ENCODE data around the gene RBM39.
"Not testable (repeated sequence)": the region's sequence is repeated elsewhere in the genome, so short reads cannot be mapped to it uniquely, and the experiment has no call there.

Gene RBM39

GRCh38 chr20:35698298-35699126 is 43.5 kb downstream of the RBM39 start:
- intact Hi-C loops (cut with DNase I), result no loop called here
- peak in 4 of 42 donors; percentile 14 to 46 (median 24) for DNase-seq

- no peak for DNase-seq
These were observed 44.3 kb downstream of the RBM39 start for GRCh38 chr20:35697696-35698297.

GRCh38 chr20:35695978-35696377 is 46.1 kb downstream of the RBM39 start:
- intact Hi-C loops (cut with DNase I), result no loop called here
- DNase-seq, result no peak

More at GRCh38 chr20:35697696-35698297, 44.3 kb downstream of the RBM39 start:
- intact Hi-C loops (cut with DNase I), result no loop called here

- no peak for DNase-seq
- intact Hi-C loops (cut with DNase I), result no loop called here
These were observed 46.8 kb downstream of the RBM39 start for GRCh38 chr20:35695245-35695749.

- no peak for DNase-seq
- intact Hi-C loops (cut with DNase I), result no loop called here
These were observed 51.8 kb downstream of the RBM39 start for GRCh38 chr20:35690265-35690664.

GRCh38 chr20:35686872-35687271 is 55.2 kb downstream of the RBM39 start:
- DNase-seq, result peak in 1 of 42 donors; percentile 41

GRCh38 chr20:35685368-35685767 is 56.7 kb downstream of the RBM39 start:
- intact Hi-C loops (cut with DNase I), result not testable (repeated sequence)
- DNase-seq, result peak in 1 of 42 donors; percentile 34

More at GRCh38 chr20:35686872-35687271, 55.2 kb downstream of the RBM39 start:
- intact Hi-C loops (cut with DNase I), result not testable (repeated sequence)

GRCh38 chr20:35681960-35682359 is 60.1 kb downstream of the RBM39 start:
- DNase-seq, result no peak
- intact Hi-C loops (cut with DNase I), result no loop called here

- intact Hi-C loops (cut with DNase I), result no loop called here
- peak in 1 of 42 donors; percentile 10 for DNase-seq
These were observed 61.4 kb downstream of the RBM39 start for GRCh38 chr20:35680452-35681183.

- intact Hi-C loops (cut with DNase I), result no loop called here
- peak in 1 of 42 donors; percentile 26 for DNase-seq
These were observed 67.1 kb downstream of the RBM39 start for GRCh38 chr20:35674921-35675320.

- intact Hi-C loops (cut with DNase I), result no loop called here
- peak in 1 of 42 donors; percentile 8 for DNase-seq
These were observed 68.2 kb downstream of the RBM39 start for GRCh38 chr20:35673884-35674283.

- no peak for DNase-seq
- intact Hi-C loops (cut with DNase I), result loop anchor here (10.0 kb wide), 1 partner anchor 55 kb away; the partner anchor contains the start of gene SPAG4
These were observed 72.4 kb downstream of the RBM39 start for GRCh38 chr20:35669681-35670080.

GRCh38 chr20:35669221-35669620 is 72.8 kb downstream of the RBM39 start:
- intact Hi-C loops (cut with DNase I), result loop anchor here (10.0 kb wide), 1 partner anchor 54 kb away; the partner anchor contains the start of gene SPAG4
- no peak for DNase-seq

- no peak for DNase-seq
- intact Hi-C loops (cut with DNase I), result loop anchor here (10.0 kb wide), 1 partner anchor 51 kb away; the partner anchor contains the start of gene SPAG4
These were observed 76.1 kb downstream of the RBM39 start for GRCh38 chr20:35665949-35666288.

- peak; percentile 85 to 97 (median 94) for DNase-seq
- intact Hi-C loops (cut with DNase I), result loop anchor here (5.0 to 10.0 kb wide), 2 partner anchors 50 to 78 kb away; partner anchors contain the start of genes RBM39 and SPAG4
These were observed 77.4 kb downstream of the RBM39 start, which contains the start of the genes CPNE1 and RBM12 for GRCh38 chr20:35664466-35665206. Gene CPNE1 (minus strand): TSS chr20:35664900. CDS start chr20:35632923, 31,977 bp downstream. Gene RBM12 (minus strand): TSS chr20:35664900. CDS start chr20:35655322, 9,578 bp downstream.

GRCh38 chr20:35663516-35664465 is 78.3 kb downstream of the RBM39 start:
- DNase-seq, result peak in 39 of 42 donors; percentile 10 to 74 (median 47)
- intact Hi-C loops (cut with DNase I), result loop anchor here (5.0 to 10.0 kb wide), 2 partner anchors 49 to 79 kb away; partner anchors contain the start of genes RBM39 and SPAG4

GRCh38 chr20:35662551-35662950 is 79.5 kb downstream of the RBM39 start:
- DNase-seq, result no peak
- intact Hi-C loops (cut with DNase I), result loop anchor here (5.0 to 10.0 kb wide), 2 partner anchors 48 to 80 kb away; partner anchors contain the start of genes RBM39 and SPAG4

Data from head of caudate nucleus (tissue), 42 donors.